ENCODE measurements around the gene SEPTIN8. TPM values are rescaled to one million over a fixed set of nuclear protein-coding genes. Genes with fewer than 3 reads are reported as not detected.

SEPTIN8 gene
- total RNA-seq, 4 donors from 2014 or later = 31.9 to 44.9 (median 38.3) TPM

- H3K9me3 ChIP-seq = no peaks in the 10 kb centered on the region
- H3K36me3 ChIP-seq = no peaks in the 10 kb centered on the region
- WGBS, 2 donors = 76 to 80% methylated on average over 9 to 10 of the region's 10 CpGs
- no peak overlapping the region for H3K27ac ChIP-seq
- TF ChIP-seq POLR2A (IDR thresholded peaks at IDR 0.05) (no peak), CTCF (IDR thresholded peaks at IDR 0.05) (no peak)
- peaks cover 0 to 27% (median 0%) of the 10 kb centered on the region in 4 donors for H3K27me3 ChIP-seq
- H3K4me3 ChIP-seq = no peak overlapping the region
- H3K4me1 ChIP-seq = peaks cover 0 to 19% (median 9%) of the 10 kb centered on the region in 3 donors
- intact Hi-C loops (cut with DNase I) = no loop called here
- DNase-seq = no peak
Measured at GRCh38 chr5:132750471-132751230, 26.4 kb downstream of the SEPTIN8 start.

- no peak for DNase-seq
- no peak overlapping the region for H3K27ac ChIP-seq
- TF ChIP-seq POLR2A (IDR thresholded peaks at IDR 0.05) = no peak
- TF ChIP-seq CTCF (IDR thresholded peaks at IDR 0.05) = no peak
- H3K27me3 ChIP-seq = peaks cover 0 to 38% (median 0%) of the 10 kb centered on the region in 4 donors
- no peaks in the 10 kb centered on the region for H3K9me3 ChIP-seq
- intact Hi-C loops (cut with DNase I) = no loop called here
- no peaks in the 10 kb centered on the region for H3K36me3 ChIP-seq
- WGBS, 2 donors = 92% methylated on average over 2 of the region's 2 CpGs; no CpG with 5 or more reads in 1 of the 2 donors
- H3K4me1 ChIP-seq = peaks cover 0 to 19% (median 9%) of the 10 kb centered on the region in 3 donors
- H3K4me3 ChIP-seq = no peak overlapping the region
Measured at GRCh38 chr5:132749506-132749905, 27.5 kb downstream of the SEPTIN8 start.

GRCh38 chr5:132748522-132749000, 28.5 kb downstream of the SEPTIN8 start:
- no peak for DNase-seq
- Histone ChIP-seq H3K4me3 (no peak overlapping the region), H3K9me3 (no peaks in the 10 kb centered on the region), H3K36me3 (no peaks in the 10 kb centered on the region), H3K27me3 (peaks cover 0 to 42% (median 0%) of the 10 kb centered on the region in 4 donors), H3K27ac (no peak overlapping the region), H3K4me1 (peaks cover 0 to 19% (median 9%) of the 10 kb centered on the region in 3 donors)
- WGBS, 2 donors = 79 to 83% methylated on average over 8 to 10 of the region's 10 CpGs
- intact Hi-C loops (cut with DNase I) = no loop called here
- no peak for TF ChIP-seq CTCF (IDR thresholded peaks at IDR 0.05)
- TF ChIP-seq POLR2A (IDR thresholded peaks at IDR 0.05) = no peak

- no peaks in the 10 kb centered on the region for H3K36me3 ChIP-seq
- peak overlapping the region; percentile 33 to 69 (median 48) for H3K4me3 ChIP-seq
- H3K9me3 ChIP-seq = no peaks in the 10 kb centered on the region
- H3K4me1 ChIP-seq = peaks cover 0 to 19% (median 9%) of the 10 kb centered on the region in 3 donors
- no peak for DNase-seq
- peaks cover 0 to 49% (median 0%) of the 10 kb centered on the region in 4 donors for H3K27me3 ChIP-seq
- WGBS, 2 donors = 90 to 95% methylated on average over 17 of the region's 76 CpGs
- peak overlapping the region in 2 of 4 donors; percentile 1 to 26 for H3K27ac ChIP-seq
- intact Hi-C loops (cut with DNase I) = no loop called here
- TF ChIP-seq CTCF (IDR thresholded peaks at IDR 0.05) (no peak), POLR2A (IDR thresholded peaks at IDR 0.05) (no peak)
Measured at GRCh38 chr5:132747616-132748440, 29.2 kb downstream of the SEPTIN8 start.
